Measurements from ENCODE around the gene MARCHF3. TPM values are rescaled to one million over a fixed set of nuclear protein-coding genes. Genes with fewer than 3 reads are reported as not detected.
"Not testable (repeated sequence)": the region's sequence is repeated elsewhere in the genome, so short reads cannot be mapped to it uniquely, and the experiment has no call there.

The MARCHF3 gene
- total RNA-seq, 2 experiments from 2014 or later, result 0.73 to 1.6 TPM

GRCh38 chr5:127014573-127014972, 15.8 kb downstream of the MARCHF3 start:
- ATAC-seq, result no peak
- H3K9me3 Mint-ChIP-seq (ENCODE audit: low read depth), result no peaks in the 10 kb centered on the region
- no peak overlapping the region for H3K27ac Mint-ChIP-seq
- no peak overlapping the region for H3K4me3 Mint-ChIP-seq
- CTCF ChIA-PET, result no interaction called here
- H3K27me3 Mint-ChIP-seq, result peaks cover 7% of the 10 kb centered on the region
- H3K36me3 Mint-ChIP-seq, result no peaks in the 10 kb centered on the region
- DNase-seq, result no peak
- no peaks in the 10 kb centered on the region for H3K4me1 Mint-ChIP-seq

GRCh38 chr5:127013407-127013806, 17.0 kb downstream of the MARCHF3 start:
- CTCF ChIA-PET, result no interaction called here

GRCh38 chr5:127012916-127013315, 17.4 kb downstream of the MARCHF3 start:
- DNase-seq (no peak), ATAC-seq (no peak)
- Mint-ChIP-seq H3K9me3 (ENCODE audit: low read depth) (no peaks in the 10 kb centered on the region), H3K4me3 (no peak overlapping the region), H3K27me3 (peaks cover 7% of the 10 kb centered on the region), H3K4me1 (no peaks in the 10 kb centered on the region), H3K36me3 (no peaks in the 10 kb centered on the region), H3K27ac (no peak overlapping the region)
- CTCF ChIA-PET, result interaction anchor here (0.9 kb wide), 1 partner anchor 9 kb away, joined by 3 read pairs; no protein-coding TSS in a partner anchor

More at GRCh38 chr5:127013407-127013806, 17.0 kb downstream of the MARCHF3 start:
- DNase-seq (no peak), ATAC-seq (no peak)
- no peak overlapping the region for H3K27ac Mint-ChIP-seq
- no peaks in the 10 kb centered on the region for H3K9me3 Mint-ChIP-seq (ENCODE audit: low read depth)
- no peak overlapping the region for H3K4me3 Mint-ChIP-seq
- no peaks in the 10 kb centered on the region for H3K4me1 Mint-ChIP-seq
- peaks cover 7% of the 10 kb centered on the region for H3K27me3 Mint-ChIP-seq
- no peaks in the 10 kb centered on the region for H3K36me3 Mint-ChIP-seq

- H3K27ac Mint-ChIP-seq, result no peak overlapping the region
- ATAC-seq, result no peak
- DNase-seq, result no peak
Observed at GRCh38 chr5:127011961-127012644, 18.3 kb downstream of the MARCHF3 start.

GRCh38 chr5:127011153-127011552, 19.2 kb downstream of the MARCHF3 start:
- peaks cover 7% of the 10 kb centered on the region for H3K27me3 Mint-ChIP-seq
- H3K4me1 Mint-ChIP-seq, result no peaks in the 10 kb centered on the region
- no peak overlapping the region for H3K4me3 Mint-ChIP-seq
- no peaks in the 10 kb centered on the region for H3K36me3 Mint-ChIP-seq
- no peak for DNase-seq
- no peak for ATAC-seq
- CTCF ChIA-PET, result no interaction called here
- H3K27ac Mint-ChIP-seq, result no peak overlapping the region
- H3K9me3 Mint-ChIP-seq (ENCODE audit: low read depth), result no peaks in the 10 kb centered on the region

More at GRCh38 chr5:127011961-127012644, 18.3 kb downstream of the MARCHF3 start:
- H3K27me3 Mint-ChIP-seq, result peaks cover 7% of the 10 kb centered on the region
- no peaks in the 10 kb centered on the region for H3K4me1 Mint-ChIP-seq
- no peaks in the 10 kb centered on the region for H3K36me3 Mint-ChIP-seq
- no peak overlapping the region for H3K4me3 Mint-ChIP-seq
- CTCF ChIA-PET, result interaction anchor here (0.9 kb wide), 1 partner anchor 10 kb away, joined by 3 read pairs; no protein-coding TSS in a partner anchor
- H3K9me3 Mint-ChIP-seq (ENCODE audit: low read depth), result no peaks in the 10 kb centered on the region

GRCh38 chr5:127010362-127010761, 20.0 kb downstream of the MARCHF3 start:
- peaks cover 7% of the 10 kb centered on the region for H3K27me3 Mint-ChIP-seq
- no peak overlapping the region for H3K4me3 Mint-ChIP-seq
- CTCF ChIA-PET, result no interaction called here
- no peaks in the 10 kb centered on the region for H3K36me3 Mint-ChIP-seq
- H3K27ac Mint-ChIP-seq, result no peak overlapping the region
- ATAC-seq, result no peak
- H3K4me1 Mint-ChIP-seq, result no peaks in the 10 kb centered on the region
- no peak for DNase-seq
- no peaks in the 10 kb centered on the region for H3K9me3 Mint-ChIP-seq (ENCODE audit: low read depth)

- ATAC-seq (no peak), DNase-seq (no peak)
- CTCF ChIA-PET, result no interaction called here
- no peak overlapping the region for H3K4me3 Mint-ChIP-seq
- peaks cover 7% of the 10 kb centered on the region for H3K27me3 Mint-ChIP-seq
- H3K36me3 Mint-ChIP-seq, result no peaks in the 10 kb centered on the region
- no peaks in the 10 kb centered on the region for H3K9me3 Mint-ChIP-seq (ENCODE audit: low read depth)
- no peak overlapping the region for H3K27ac Mint-ChIP-seq
- H3K4me1 Mint-ChIP-seq, result no peaks in the 10 kb centered on the region
Observed at GRCh38 chr5:127009784-127010183, 20.6 kb downstream of the MARCHF3 start.

GRCh38 chr5:127008300-127008975, 21.9 kb downstream of the MARCHF3 start:
- Mint-ChIP-seq H3K9me3 (ENCODE audit: low read depth) (no peaks in the 10 kb centered on the region), H3K4me1 (no peaks in the 10 kb centered on the region), H3K36me3 (no peaks in the 10 kb centered on the region), H3K27ac (no peak overlapping the region), H3K4me3 (no peak overlapping the region), H3K27me3 (no peaks in the 10 kb centered on the region)
- CTCF ChIA-PET, result no interaction called here
- ATAC-seq (no peak), DNase-seq (no peak)

- Mint-ChIP-seq H3K27me3 (no peaks in the 10 kb centered on the region), H3K9me3 (ENCODE audit: low read depth) (no peaks in the 10 kb centered on the region), H3K4me3 (no peak overlapping the region), H3K36me3 (no peaks in the 10 kb centered on the region), H3K27ac (no peak overlapping the region), H3K4me1 (no peaks in the 10 kb centered on the region)
- no peak for DNase-seq
- no peak for ATAC-seq
- CTCF ChIA-PET, result no interaction called here
Observed at GRCh38 chr5:127007522-127007921, 22.8 kb downstream of the MARCHF3 start.

GRCh38 chr5:127006744-127007143, 23.6 kb downstream of the MARCHF3 start:
- no peaks in the 10 kb centered on the region for H3K4me1 Mint-ChIP-seq
- DNase-seq, result no peak
- ATAC-seq, result no peak
- H3K4me3 Mint-ChIP-seq, result no peak overlapping the region
- H3K27ac Mint-ChIP-seq, result no peak overlapping the region
- H3K27me3 Mint-ChIP-seq, result no peaks in the 10 kb centered on the region
- CTCF ChIA-PET, result no interaction called here
- H3K36me3 Mint-ChIP-seq, result no peaks in the 10 kb centered on the region
- no peaks in the 10 kb centered on the region for H3K9me3 Mint-ChIP-seq (ENCODE audit: low read depth)

- not testable (repeated sequence) for H3K36me3 Mint-ChIP-seq; DNase-seq; H3K27ac Mint-ChIP-seq; H3K4me3 Mint-ChIP-seq; H3K4me1 Mint-ChIP-seq; H3K9me3 Mint-ChIP-seq (ENCODE audit: low read depth); H3K27me3 Mint-ChIP-seq; ATAC-seq
- CTCF ChIA-PET, result interaction anchor here (0.6 kb wide), 1 partner anchor 42 kb away, joined by 3 read pairs; no protein-coding TSS in a partner anchor
Observed at GRCh38 chr5:127005282-127005681, 25.1 kb downstream of the MARCHF3 start.

GRCh38 chr5:127004721-127005120, 25.6 kb downstream of the MARCHF3 start:
- Mint-ChIP-seq H3K4me3 (no peak overlapping the region), H3K27ac (no peak overlapping the region), H3K4me1 (no peaks in the 10 kb centered on the region), H3K27me3 (no peaks in the 10 kb centered on the region), H3K9me3 (ENCODE audit: low read depth) (no peaks in the 10 kb centered on the region), H3K36me3 (no peaks in the 10 kb centered on the region)
- DNase-seq (no peak), ATAC-seq (no peak)
- CTCF ChIA-PET, result interaction anchor here (0.6 kb wide), 1 partner anchor 41 kb away, joined by 3 read pairs; no protein-coding TSS in a partner anchor

- CTCF ChIA-PET, result no interaction called here
- no peak for DNase-seq
Observed at GRCh38 chr5:127003798-127004495, 26.4 kb downstream of the MARCHF3 start.

GRCh38 chr5:127002390-127002789, 28.0 kb downstream of the MARCHF3 start:
- no peak overlapping the region for H3K4me3 Mint-ChIP-seq
- ATAC-seq, result no peak
- H3K4me1 Mint-ChIP-seq, result no peaks in the 10 kb centered on the region
- H3K27ac Mint-ChIP-seq, result no peak overlapping the region
- DNase-seq, result no peak
- H3K36me3 Mint-ChIP-seq, result no peaks in the 10 kb centered on the region
- no peaks in the 10 kb centered on the region for H3K27me3 Mint-ChIP-seq
- CTCF ChIA-PET, result no interaction called here
- H3K9me3 Mint-ChIP-seq (ENCODE audit: low read depth), result no peaks in the 10 kb centered on the region

More at GRCh38 chr5:127003798-127004495, 26.4 kb downstream of the MARCHF3 start:
- Mint-ChIP-seq H3K27ac (no peak overlapping the region), H3K27me3 (no peaks in the 10 kb centered on the region), H3K9me3 (ENCODE audit: low read depth) (no peaks in the 10 kb centered on the region), H3K4me3 (no peak overlapping the region), H3K4me1 (no peaks in the 10 kb centered on the region), H3K36me3 (no peaks in the 10 kb centered on the region)
- no peak for ATAC-seq

All from activated CD8-positive, alpha-beta memory T cell treated with anti-CD3 and anti-CD28 coated beads, Interleukin-2, amount 10 ng/mL, durations not matched to agents 7 days and 5 days (primary cell).